Lower leg skin (tissue), 3 donors: Measurements from ENCODE around the gene TESK1.
"Not testable (repeated sequence)": the region's sequence is repeated elsewhere in the genome, so short reads cannot be mapped to it uniquely, and the experiment has no call there.

Experiments
- CTCF ChIP-seq, 3 donors: fragments of 450-650 bp; IDR thresholded peaks; one replicate each; pipeline ENCODE4 v1.5.1; 2016; ENCODE audit warnings: antibody characterized with exemption in 3 of 3, mild to moderate bottlenecking in 3 of 3, moderate library complexity in 2 of 3
- POLR2A ChIP-seq, 2 donors: fragments of 450-650 bp; IDR thresholded peaks; one replicate each; pipeline ENCODE4 v1.6.1; 2016 to 2017; ENCODE audit warnings: antibody characterized with exemption in 2 of 2, mild to moderate bottlenecking in 1 of 2, moderate library complexity in 1 of 2

GRCh38 chr9:35596907-35597306 is 8.2 kb upstream of the TESK1 start:
- not testable (repeated sequence) for TF ChIP-seq POLR2A, CTCF (IDR thresholded peaks at IDR 0.05)
